ENCODE results near the gene ANGPTL8. TPM values are rescaled to one million over a fixed set of nuclear protein-coding genes. Genes with fewer than 3 reads are reported as not detected.

ANGPTL8 gene
- total and polyA plus RNA-seq, 9 of the 15 experiments (the other 6 are each of a cell fraction or from before 2014, with no cell fraction given) = not detected

DNA sequence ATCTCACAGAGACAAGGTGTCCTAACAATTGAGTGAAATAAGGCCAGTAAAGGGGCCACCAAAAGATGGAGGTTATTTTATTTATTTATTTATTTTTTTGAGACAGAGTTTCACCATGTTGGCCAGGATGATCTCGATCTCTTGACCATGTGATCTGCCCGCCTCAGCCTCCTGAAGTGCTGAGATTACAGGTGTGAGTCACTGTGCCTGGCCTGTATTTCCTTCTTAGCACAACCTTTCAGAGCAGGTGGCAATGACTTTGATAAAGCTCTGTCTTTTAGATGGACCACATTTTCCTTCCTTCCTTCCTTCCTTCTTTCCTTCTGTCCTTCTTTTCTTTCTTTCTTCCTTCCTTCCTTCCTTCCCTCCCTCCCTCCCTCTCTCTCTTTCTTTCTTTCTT lies 33.9 kb downstream of the ANGPTL8 start:
- Histone ChIP-seq H3K27ac (ENCODE audit: extremely low read depth, low read depth, low read length) (no peak overlapping the region), H4K20me1 (replicated peaks; ENCODE audit: control insufficient read depth, insufficient read depth, low read length) (no peaks in the 10 kb centered on the region), H3K4me3 (no peak overlapping the region), H3K27me3 (ENCODE audit: control insufficient read depth in 2 of 2, insufficient read depth in 2 of 2, low read length in 2 of 2) (peaks cover 0 to 34% of the 10 kb centered on the region in 2 experiments; a peak in 3 of 5 replicates), H3K4me1 (replicated peaks in 1 of 2; ENCODE audit: control insufficient read depth in 2 of 2, insufficient read depth in 2 of 2, low read length in 2 of 2) (peaks cover 0 to 5% of the 10 kb centered on the region in 2 experiments; a peak in 2 of 5 replicates), H3K9ac (ENCODE audit: insufficient read depth in 1 of 2, low read depth in 2 of 2, low read length in 2 of 2) (no peak overlapping the region), H3K79me2 (ENCODE audit: control insufficient read depth, insufficient read depth, low read length) (no peaks in the 10 kb centered on the region), H3K36me3 (ENCODE audit: control insufficient read depth, insufficient read depth, low read length) (no peaks in the 10 kb centered on the region), H3K9me1 (ENCODE audit: control insufficient read depth, insufficient read depth, low read length) (no peaks in the 10 kb centered on the region), H2AFZ (ENCODE audit: low read depth, low read length) (no peak overlapping the region), H3K9me3 (replicated peaks; ENCODE audit: control insufficient read depth, insufficient read depth, low read depth, low read length) (no peaks in the 10 kb centered on the region), H3K4me2 (ENCODE audit: insufficient read depth, low read length) (no peak overlapping the region)
- DNase-seq (ENCODE audit: extremely low read depth in 1 of 4, low spot score in 3 of 4) = no peak
- ChIA-PET CTCF (ENCODE audit: low intra/inter-chr PET ratio) (no interaction called here), POLR2A (interaction anchor here (0.5 to 0.6 kb wide), 2 partner anchors 10 to 101 kb away, joined by 3 read pairs; partner anchors contain the start of gene SWSAP1)
- FAIRE-seq = no peak
- BruUV-seq (replicated peaks) = no TSS peak
- ATAC-seq = no peak
- in situ Hi-C loops (cut with MboI) (no loop called here), intact Hi-C loops (cut with micrococcal nuclease) (no loop called here)
- WGBS (ENCODE audit: insufficient coverage, low coverage, missing lambda C conversion rate) = 0% methylated on average over 2 of the region's 2 CpGs
- no peak for TF ChIP-seq SMAD1 (IDR thresholded peaks at IDR 0.05; ENCODE audit: low read depth, low read length, partially characterized antibody)
- TF ChIP-seq ZNF444 (CRISPR knock-in tag; IDR thresholded peaks at IDR 0.05) = no peak
- TF ChIP-seq ZEB2 (IDR thresholded peaks at IDR 0.05) = 0 out of 2 replicates have a peak, but pooled peaks have one; percentile 27
- no peak for TF ChIP-seq HDAC6 (IDR thresholded peaks at IDR 0.05; ENCODE audit: low read depth, low read length)
- peak; percentile 66 for TF ChIP-seq CBFA2T3 (IDR thresholded peaks at IDR 0.05)
- TF ChIP-seq POLR2B (IDR thresholded peaks at IDR 0.05; ENCODE audit: low read depth, partially characterized antibody) = no peak
- peak; percentile 44; the same call in 1 of the 2 replicates for TF ChIP-seq FOSL1 (tag; conservative IDR thresholded peaks at IDR 0.05)
- TF ChIP-seq, protein P1, sequence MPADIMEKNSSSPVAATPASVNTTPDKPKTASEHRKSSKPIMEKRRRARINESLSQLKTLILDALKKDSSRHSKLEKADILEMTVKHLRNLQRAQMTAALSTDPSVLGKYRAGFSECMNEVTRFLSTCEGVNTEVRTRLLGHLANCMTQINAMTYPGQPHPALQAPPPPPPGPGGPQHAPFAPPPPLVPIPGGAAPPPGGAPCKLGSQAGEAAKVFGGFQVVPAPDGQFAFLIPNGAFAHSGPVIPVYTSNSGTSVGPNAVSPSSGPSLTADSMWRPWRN (IDR thresholded peaks at IDR 0.05; ENCODE audit: low read depth) = no peak
- TF ChIP-seq ZNF445 (CRISPR knock-in tag; IDR thresholded peaks at IDR 0.05; ENCODE audit: low read depth) = no peak
- no peak for TF ChIP-seq LEF1 (IDR thresholded peaks at IDR 0.05)
- TF ChIP-seq ZC3H4 (CRISPR knock-in tag; IDR thresholded peaks at IDR 0.05; ENCODE audit: borderline replicate concordance) = no peak
- TF ChIP-seq JUND (IDR thresholded peaks at IDR 0.05; ENCODE audit: borderline replicate concordance, low read depth, low read length) = peak; percentile 27; the same call in 1 of the 2 replicates
- TF ChIP-seq JUND (tag; IDR thresholded peaks at IDR 0.05; ENCODE audit: borderline replicate concordance, low read depth, low read length) = no peak
- TF ChIP-seq, protein P2, sequence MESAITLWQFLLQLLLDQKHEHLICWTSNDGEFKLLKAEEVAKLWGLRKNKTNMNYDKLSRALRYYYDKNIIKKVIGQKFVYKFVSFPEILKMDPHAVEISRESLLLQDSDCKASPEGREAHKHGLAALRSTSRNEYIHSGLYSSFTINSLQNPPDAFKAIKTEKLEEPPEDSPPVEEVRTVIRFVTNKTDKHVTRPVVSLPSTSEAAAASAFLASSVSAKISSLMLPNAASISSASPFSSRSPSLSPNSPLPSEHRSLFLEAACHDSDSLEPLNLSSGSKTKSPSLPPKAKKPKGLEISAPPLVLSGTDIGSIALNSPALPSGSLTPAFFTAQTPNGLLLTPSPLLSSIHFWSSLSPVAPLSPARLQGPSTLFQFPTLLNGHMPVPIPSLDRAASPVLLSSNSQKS (CRISPR knock-in tag; IDR thresholded peaks at IDR 0.05) = no peak
- no peak for TF ChIP-seq TGIF2 (CRISPR knock-in tag; IDR thresholded peaks at IDR 0.05)
- TF ChIP-seq TAL1 (IDR thresholded peaks at IDR 0.05) = peak; percentile 28; the same call in 1 of the 2 replicates
- TF ChIP-seq, protein P3, sequence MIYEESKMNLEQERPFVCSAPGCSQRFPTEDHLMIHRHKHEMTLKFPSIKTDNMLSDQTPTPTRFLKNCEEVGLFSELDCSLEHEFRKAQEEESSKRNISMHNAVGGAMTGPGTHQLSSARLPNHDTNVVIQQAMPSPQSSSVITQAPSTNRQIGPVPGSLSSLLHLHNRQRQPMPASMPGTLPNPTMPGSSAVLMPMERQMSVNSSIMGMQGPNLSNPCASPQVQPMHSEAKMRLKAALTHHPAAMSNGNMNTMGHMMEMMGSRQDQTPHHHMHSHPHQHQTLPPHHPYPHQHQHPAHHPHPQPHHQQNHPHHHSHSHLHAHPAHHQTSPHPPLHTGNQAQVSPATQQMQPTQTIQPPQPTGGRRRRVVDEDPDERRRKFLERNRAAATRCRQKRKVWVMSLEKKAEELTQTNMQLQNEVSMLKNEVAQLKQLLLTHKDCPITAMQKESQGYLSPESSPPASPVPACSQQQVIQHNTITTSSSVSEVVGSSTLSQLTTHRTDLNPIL (CRISPR knock-in tag; IDR thresholded peaks at IDR 0.05) = no peak
- no peak for TF ChIP-seq CBFB (CRISPR knock-in tag; IDR thresholded peaks at IDR 0.05)
- TF ChIP-seq ARID1B (IDR thresholded peaks at IDR 0.05) = peak; percentile 43; the same call in 1 of the 2 replicates
- TF ChIP-seq, protein P4, sequence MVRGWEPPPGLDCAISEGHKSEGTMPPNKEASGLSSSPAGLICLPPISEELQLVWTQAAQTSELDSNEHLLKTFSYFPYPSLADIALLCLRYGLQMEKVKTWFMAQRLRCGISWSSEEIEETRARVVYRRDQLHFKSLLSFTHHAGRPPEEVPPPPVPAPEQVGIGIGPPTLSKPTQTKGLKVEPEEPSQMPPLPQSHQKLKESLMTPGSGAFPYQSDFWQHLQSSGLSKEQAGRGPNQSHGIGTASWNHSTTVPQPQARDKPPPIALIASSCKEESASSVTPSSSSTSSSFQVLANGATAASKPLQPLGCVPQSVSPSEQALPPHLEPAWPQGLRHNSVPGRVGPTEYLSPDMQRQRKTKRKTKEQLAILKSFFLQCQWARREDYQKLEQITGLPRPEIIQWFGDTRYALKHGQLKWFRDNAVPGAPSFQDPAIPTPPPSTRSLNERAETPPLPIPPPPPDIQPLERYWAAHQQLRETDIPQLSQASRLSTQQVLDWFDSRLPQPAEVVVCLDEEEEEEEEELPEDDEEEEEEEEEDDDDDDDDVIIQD (CRISPR knock-in tag; IDR thresholded peaks at IDR 0.05) = no peak
- no peak for TF ChIP-seq ZNF778 (CRISPR knock-in tag; IDR thresholded peaks at IDR 0.05)

Measured in K562 (cell line).